ENCODE measurements around the gene ESRRB.
A peak's percentile ranks its signal among the peaks of the same experiment; 100 is the strongest.
"Not testable (repeated sequence)": the region's sequence is repeated elsewhere in the genome, so short reads cannot be mapped to it uniquely, and the experiment has no call there.

ESRRB gene

GRCh38 chr14:76510181-76510580 is 134.2 kb downstream of the ESRRB start:
- no peak for DNase-seq (ENCODE audit: low read depth, low spot score)
- H3K4me3 ChIP-seq (ENCODE audit: low read length), result no peak overlapping the region

DNA sequence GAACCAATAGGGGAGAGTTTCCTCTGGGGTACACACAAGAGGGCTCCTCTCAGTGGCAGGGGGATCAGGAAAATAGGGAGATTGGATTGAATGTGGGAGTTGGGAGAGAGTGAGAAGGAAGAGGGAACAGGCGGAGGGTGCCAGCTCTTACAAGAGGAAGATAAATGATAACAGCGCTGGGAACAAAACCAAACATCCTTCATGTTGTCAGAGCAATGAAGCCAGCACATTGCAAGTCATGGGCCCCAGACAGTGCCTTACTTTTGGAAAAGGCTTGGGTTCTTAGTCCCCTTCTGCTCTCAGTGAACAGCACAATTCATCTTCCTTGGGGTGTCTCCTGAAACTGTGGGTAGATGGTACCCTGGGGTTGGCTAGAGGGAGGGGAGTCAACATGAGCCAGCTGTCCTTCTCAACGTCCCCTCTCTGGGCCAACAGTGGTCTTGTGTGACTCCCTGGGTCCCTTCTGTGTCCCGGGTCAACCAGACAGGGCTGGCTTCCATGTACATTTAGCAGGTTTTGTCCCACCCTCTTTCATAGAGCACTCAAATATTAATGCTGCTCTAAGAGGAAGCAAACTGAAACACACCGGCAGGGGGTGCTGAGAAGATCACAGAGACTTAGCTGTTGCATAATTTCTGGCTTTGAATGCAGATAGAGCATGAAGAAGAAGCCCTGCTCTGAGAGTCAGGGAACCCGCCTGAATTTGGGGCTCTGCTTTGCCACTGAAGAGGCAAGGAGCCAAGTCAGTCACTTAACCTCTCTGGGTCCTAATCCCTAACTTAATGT is 138.5 kb downstream of the ESRRB start:
- H3K4me3 ChIP-seq (ENCODE audit: low read length), result no peak overlapping the region
- DNase-seq (ENCODE audit: low read depth, low spot score), result peak; percentile 49

DNA sequence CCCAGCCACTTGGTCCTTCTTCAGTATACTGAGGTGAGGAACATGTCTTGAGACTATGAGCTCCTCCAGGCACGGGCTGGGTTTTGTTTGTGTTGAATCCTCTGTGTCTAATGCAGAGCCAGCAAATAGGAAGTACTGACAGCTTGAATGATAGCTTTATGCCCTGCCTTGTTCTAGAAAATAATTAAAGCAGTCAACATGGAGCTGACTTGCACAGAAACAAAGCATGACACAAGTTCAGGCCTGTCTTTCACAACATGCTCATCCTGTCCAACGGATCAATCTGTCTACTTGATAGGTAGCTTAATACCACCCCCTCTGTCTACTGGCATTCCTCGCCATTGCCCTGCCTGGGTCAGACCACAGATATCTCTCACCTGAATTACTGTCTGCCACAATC is 140.9 kb downstream of the ESRRB start:
- no peak for DNase-seq (ENCODE audit: low read depth, low spot score)
- H3K4me3 ChIP-seq (ENCODE audit: low read length), result no peak overlapping the region

DNA sequence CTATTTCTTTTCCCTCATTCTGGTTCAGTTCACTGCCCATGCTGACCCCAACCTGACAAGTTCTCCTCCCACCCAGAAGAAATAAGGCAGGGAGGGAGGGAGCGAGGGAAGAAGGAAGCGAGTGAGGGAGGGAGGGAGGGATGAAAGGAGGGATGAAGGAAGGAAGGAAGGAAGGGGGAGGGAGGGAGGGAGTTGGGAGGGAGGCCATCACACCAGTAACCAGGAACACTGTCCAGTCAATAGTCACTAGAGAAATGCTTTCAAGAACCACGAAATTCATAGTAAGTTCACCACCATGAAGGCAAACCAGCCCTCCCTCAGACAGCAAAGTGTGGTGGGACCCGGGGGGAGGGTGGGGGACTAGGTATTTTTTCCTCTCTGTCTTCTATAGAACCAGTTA is 142.4 kb downstream of the ESRRB start:
- no peak for DNase-seq (ENCODE audit: low read depth, low spot score)

DNA sequence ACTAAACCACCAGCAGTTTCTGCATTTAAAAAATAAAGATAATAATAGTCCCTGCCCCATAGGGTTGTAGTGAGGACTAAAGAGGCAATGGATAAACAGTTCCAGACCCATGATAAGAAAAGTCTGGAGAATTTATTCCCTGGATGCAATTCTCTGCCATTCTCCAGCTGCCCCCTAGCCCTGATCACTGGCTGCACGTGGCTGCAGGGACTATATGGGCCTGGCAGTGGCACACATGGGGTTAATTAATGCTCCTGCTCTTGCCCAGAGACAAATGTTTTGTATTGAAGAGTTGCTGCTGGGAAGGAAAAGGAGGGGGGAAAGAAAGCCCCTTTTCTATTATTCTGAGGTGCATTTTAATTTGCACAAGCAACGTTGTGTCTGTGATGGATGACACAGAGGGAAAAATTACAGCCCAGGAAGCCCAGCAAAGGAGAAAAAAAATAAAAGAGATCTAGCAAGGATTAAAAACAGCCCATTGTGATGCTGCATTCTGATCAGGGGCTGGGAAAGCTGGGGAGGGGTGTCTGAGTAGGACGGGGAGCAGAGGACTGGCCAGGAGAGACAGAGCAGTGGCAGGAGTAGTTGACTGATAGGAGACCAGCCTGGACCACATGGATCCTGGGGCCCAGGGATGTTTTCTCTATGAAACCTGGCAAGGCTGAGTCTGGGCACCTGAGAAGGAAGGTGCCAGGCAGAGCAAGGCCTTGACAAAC is 149.3 kb downstream of the ESRRB start:
- no peak for DNase-seq (ENCODE audit: low read depth, low spot score)

More for the DNA sequence above, 142.4 kb downstream of the ESRRB start:
- no peak overlapping the region for H3K4me3 ChIP-seq (ENCODE audit: low read length)

DNA sequence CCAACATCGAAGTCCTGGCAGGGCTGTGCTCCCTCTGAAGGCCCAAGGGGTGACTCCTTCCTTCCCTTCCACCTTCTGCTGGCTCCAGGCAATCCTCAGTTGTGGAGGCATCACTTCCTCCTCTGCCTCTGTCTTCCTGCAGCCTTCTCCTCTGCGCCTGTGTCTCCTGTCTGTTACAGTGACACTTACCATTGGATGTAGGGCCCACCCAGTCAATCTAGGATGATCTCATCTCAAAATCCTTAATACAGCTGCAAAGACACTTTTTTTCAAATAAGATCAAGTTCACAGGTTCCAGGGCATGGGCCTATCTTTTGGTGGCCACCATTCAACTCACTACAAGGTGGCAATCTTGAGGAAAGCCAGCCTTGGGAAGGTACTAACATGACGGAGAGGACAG is 155.1 kb downstream of the ESRRB start:
- H3K4me3 ChIP-seq (ENCODE audit: low read length), result no peak overlapping the region
- DNase-seq (ENCODE audit: low read depth, low spot score), result no peak

More for the DNA sequence above, 149.3 kb downstream of the ESRRB start:
- H3K4me3 ChIP-seq (ENCODE audit: low read length), result no peak overlapping the region

- H3K4me3 ChIP-seq (ENCODE audit: low read length), result no peak overlapping the region
- DNase-seq (ENCODE audit: low read depth, low spot score), result no peak
Observed at GRCh38 chr14:76531821-76532318, 155.9 kb downstream of the ESRRB start.

DNA sequence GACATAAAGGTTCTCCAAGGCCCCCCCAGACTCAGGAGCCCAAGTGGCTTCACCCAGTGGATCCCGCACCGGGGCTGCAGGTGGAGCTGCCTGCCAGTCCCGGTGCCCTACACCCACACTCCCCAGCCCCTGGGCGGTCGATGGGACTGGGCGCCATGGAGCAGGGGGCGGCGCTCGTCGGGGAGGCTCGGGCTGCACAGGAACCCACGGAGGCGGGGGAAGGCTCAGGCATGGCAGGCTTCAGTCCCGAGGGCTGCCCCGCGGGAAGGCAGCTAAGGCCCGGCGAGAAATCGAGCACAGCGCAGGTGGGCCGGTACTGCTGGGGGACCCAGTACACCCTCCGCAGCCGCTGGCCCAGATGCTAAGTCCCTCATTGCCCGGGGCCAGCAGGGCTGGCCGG is 160.7 kb downstream of the ESRRB start:
- not testable (repeated sequence) for H3K4me3 ChIP-seq (ENCODE audit: low read length); DNase-seq (ENCODE audit: low read depth, low spot score)

DNA sequence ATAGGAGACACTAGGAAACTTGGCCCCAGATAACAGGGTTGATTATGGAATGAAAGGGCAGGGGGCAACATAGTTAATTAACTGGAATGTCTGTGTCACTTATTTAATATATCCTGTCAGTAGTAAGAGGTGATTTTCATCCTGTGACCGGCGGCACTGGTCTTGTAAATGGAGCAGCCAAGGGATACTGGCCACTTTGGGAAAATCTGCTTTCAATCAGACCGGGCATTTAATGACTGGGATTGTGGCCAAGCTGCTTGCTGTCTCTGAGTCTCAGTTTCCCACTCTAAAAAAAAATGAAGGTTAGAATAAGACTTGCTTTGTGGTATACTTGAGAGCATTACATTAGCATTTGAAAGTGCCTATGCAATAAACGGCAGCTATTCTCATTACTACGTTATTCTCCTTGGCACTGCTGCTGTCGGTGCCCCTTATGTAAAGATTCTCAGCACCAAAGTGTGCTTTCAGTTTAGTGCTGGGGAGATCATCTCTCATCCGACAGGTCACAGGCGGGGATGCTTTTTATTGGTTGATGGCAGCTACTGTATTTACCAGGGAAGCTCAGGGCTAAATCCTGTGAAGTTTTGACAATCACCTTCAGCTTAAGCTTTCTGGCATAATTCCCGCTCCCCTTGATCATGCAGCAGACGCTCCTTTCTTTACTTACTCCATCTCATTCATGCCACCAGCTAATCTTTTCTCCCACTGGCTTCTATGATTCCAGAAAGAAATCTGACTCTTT is 162.1 kb downstream of the ESRRB start:
- H3K4me3 ChIP-seq (ENCODE audit: low read length), result no peak overlapping the region
- no peak for DNase-seq (ENCODE audit: low read depth, low spot score)

DNA sequence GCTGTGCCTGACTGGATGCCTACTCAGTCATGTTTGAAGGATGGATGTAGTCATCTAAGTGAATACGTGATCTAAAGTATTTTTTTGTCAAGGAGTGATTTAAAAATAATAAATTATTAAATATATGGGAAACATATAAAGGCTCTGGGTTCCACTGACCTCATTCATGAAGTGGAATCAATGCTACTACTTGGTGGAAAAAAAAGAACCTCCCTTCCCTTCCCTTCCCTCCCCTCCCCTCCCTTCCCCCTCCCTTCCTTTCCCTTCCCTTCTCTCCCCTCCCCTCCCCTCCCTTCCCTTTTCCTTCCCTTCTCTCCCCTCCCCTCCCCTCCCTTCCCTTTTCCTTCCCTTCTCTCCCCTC is 162.7 kb downstream of the ESRRB start:
- no peak overlapping the region for H3K4me3 ChIP-seq (ENCODE audit: low read length)
- DNase-seq (ENCODE audit: low read depth, low spot score), result no peak

GRCh38 chr14:76539130-76539529 is 163.2 kb downstream of the ESRRB start:
- no peak overlapping the region for H3K4me3 ChIP-seq (ENCODE audit: low read length)
- no peak for DNase-seq (ENCODE audit: low read depth, low spot score)

GRCh38 chr14:76541594-76542219 is 165.8 kb downstream of the ESRRB start:
- H3K4me3 ChIP-seq (ENCODE audit: low read length), result no peak overlapping the region
- DNase-seq (ENCODE audit: low read depth, low spot score), result no peak

DNA sequence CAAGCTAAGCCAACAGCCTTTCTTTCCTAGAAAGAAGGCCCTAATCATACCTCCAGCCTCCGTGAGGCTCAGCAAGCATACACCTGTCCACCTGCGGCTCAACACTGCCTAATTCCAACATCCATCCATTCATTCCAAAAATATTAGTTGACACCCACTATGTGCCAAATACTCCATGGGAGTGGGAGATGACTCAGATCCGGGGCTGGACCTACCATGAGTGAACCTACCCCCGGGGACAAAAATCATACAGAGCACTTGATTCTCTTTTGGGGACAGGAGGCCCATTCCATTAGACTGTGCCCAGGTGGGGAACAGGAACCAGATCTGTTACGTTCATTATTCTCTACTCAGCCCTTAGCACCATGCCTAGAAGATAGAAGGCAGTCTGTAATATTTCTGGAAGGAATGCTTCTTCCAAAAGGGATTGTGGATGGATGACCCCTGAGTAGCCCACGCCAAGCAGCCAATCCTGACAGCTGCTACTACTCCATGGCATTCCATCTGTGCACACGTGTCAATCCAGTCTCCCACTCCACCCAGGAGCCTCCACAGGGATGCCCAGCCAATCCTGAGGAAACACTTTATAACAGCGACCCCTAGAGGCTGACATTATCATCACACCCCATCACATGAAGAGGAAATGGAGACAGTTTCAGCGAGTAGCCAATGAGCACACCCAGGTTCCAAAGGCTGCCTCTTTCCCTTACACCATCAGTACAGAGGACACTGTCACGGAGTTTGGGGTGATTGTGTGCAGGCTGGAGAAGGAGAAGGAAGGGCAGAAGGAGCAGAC is 170.7 kb downstream of the ESRRB start:
- DNase-seq (ENCODE audit: low read depth, low spot score), result peak; percentile 15
- no peak overlapping the region for H3K4me3 ChIP-seq (ENCODE audit: low read length)

DNA sequence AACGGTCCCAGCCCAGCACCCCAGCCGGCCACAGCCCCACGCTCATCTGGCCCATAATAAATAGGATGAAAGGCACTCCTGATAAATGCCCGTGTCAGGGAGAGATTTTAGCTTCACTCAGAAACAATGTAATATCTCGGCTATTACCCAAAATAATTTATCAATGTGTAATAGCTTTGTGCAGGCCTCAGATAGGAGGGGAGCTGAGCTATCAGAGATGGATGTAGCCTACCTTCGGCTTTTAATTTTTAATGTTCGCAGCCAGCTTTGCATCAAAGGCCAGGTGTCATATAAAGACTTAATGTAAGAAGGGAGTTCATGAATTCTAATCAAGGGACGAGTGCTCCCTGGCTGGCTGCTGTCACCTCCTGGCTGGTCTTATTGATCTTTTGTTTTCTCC is 171.9 kb downstream of the ESRRB start:
- DNase-seq (ENCODE audit: low read depth, low spot score), result no peak
- no peak overlapping the region for H3K4me3 ChIP-seq (ENCODE audit: low read length)

DNA sequence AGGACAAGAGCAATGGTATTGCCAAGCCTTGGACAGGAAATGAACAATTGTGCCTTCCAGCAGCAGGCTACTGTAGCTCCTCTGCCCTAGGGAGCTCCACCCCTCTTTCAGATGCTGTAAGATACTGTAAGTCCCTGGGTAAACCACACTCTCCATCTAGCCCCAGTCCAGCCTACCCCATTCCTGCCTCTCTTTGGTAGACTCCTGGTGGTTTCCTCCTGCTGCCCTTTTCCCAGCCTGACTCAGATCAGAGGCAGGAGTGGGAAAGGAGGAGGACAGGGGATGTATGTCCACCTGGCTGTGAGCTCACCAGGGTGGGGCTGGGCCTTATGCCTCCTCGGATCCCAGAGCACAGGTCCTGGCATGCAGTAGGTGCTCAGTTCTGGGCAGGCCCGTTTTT is 174.6 kb downstream of the ESRRB start:
- DNase-seq (ENCODE audit: low read depth, low spot score), result no peak
- no peak overlapping the region for H3K4me3 ChIP-seq (ENCODE audit: low read length)

- H3K4me3 ChIP-seq (ENCODE audit: low read length), result no peak overlapping the region
- DNase-seq (ENCODE audit: low read depth, low spot score), result no peak
Observed at GRCh38 chr14:76551116-76551515, 175.2 kb downstream of the ESRRB start.
